CD4-positive, alpha-beta T cell treated with Interleukin-17A for 1 hour (primary cell): ENCODE results near the gene CHD9.
"Not testable (repeated sequence)": the region's sequence is repeated elsewhere in the genome, so short reads cannot be mapped to it uniquely, and the experiment has no call there.

Experiments used
- DNase-seq: peaks from one replicate; pipeline ENCODE4 v3.0.0-alpha.2; 2020

CHD9 gene

DNA sequence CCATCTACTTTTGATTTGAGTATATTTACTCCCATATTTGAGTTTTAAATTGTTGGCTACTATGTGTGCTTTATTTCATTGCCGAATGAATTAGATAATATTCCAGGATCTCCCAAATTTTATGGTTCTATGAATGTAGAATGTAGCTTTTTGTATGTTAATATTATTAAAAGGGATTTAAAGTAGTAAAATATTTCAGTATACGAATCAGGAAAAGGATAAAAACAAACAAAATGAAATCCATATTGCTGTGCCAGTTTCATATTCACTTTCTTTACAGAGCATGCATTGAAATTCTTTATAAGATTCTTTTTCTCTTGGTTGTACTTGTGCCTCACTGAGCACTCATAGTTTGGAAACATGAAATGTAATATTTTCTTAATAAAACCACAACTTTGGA lies 155.1 kb downstream of the CHD9 start:
- no peak for DNase-seq

DNA sequence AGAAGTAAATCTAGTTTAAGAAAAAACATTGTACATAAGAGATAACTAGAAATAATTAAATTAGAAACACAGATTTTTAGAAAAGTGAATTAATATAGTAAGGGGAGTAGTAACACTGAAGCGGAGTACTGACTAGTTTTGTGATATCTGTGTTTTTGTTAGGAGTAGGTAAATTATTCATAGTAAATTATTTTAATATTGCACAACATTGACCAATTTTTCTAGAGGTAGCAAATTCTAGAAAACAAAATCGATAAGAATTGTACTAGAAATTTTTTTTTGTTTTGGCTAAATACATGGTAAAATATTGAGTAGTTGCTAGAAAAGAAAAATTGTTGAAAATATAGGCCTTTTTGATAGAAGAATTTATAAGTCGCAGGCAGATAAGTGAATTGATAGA lies 156.5 kb downstream of the CHD9 start:
- DNase-seq, result no peak

GRCh38 chr16:53212893-53213223 lies 158.1 kb downstream of the CHD9 start:
- no peak for DNase-seq

- DNase-seq, result no peak
These were observed 158.8 kb downstream of the CHD9 start for GRCh38 chr16:53213542-53213941.

- DNase-seq, result peak; percentile 9
These were observed 162.0 kb downstream of the CHD9 start for GRCh38 chr16:53216798-53217197.

DNA sequence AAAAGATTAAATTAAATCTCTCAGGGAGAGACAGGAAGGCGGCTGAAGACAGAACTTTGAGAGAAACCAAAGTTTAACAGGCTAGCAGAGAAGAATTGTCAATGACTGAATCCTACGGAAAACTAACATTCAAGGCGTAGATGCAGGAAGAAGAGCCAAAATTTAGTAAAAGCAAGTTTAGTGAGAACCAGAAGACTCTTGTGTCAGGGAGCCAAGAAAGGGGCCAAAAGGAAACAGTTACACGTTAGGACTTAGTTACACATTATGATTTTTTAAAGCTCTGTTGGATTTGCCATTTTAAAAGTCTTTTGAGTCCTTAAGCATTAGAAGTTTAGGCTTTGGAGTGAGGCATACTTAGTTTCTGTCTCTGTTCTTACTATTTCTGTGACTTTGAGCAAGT lies 164.6 kb downstream of the CHD9 start:
- no peak for DNase-seq

DNA sequence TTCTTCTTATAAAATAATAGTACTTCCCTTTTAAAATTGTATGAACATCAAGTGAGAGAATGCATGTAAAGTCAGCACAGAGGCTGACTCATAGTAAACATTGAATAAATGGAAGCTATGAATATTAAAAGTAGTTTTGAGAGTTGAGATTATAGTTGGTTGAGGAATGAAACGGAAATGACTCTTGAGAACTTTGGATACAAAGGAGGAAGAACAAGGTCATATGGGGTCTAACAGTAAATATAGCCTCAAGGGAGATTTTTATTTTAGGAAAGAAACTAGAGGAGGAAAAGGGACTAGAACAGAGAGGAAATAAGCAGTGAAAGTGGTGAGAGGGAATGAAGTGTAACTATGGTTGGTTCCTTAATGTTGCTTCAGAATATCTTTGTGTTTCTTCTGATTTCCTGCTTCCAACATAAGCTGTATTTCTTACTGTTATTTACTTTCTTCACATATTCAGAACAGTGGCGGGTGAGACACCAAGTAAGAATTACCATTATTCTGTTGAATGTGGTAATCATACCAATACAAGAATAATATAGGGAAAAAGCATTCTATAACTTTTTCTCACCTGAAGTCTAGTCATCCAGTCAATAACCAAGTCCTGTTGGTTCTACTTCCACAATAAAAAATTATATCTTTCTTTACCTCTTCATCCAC lies 165.1 kb downstream of the CHD9 start:
- no peak for DNase-seq

- DNase-seq, result peak; percentile 7
These were observed 165.8 kb downstream of the CHD9 start for GRCh38 chr16:53220585-53220984.

- no peak for DNase-seq
These were observed 170.3 kb downstream of the CHD9 start for GRCh38 chr16:53224951-53225533.

DNA sequence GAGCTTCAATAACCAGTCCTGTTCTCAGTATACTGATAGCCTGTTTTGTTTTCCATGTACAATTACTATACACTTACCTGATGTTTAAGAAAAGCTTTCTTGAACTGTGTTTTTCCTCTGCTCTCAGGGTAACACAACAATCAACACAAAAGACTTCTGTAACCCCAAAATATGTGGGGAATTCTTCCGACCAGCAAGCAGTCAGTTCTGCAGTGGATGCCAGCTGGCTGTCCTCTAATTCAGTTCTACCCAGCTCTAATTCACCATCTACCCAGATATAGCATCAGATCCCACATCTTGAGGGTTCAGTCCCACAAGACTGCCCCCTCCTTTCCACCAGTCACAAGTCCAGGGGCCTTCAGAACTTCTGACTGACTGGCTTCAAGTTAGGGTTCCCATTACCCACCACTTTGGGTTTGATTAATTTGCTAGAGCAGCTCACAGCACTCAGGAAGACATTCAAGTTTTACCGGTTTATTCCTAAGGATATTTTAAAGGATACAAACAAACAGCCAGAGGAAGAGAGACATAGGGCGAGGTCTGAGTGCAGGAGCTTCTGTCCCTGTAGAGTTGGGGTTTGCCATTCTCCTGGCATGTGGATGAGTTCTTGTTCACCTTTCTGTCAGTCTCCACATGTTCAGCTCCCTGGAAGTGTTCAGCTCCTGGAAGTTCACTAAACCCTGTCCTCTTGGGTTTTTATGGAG lies 178.2 kb downstream of the CHD9 start:
- no peak for DNase-seq

DNA sequence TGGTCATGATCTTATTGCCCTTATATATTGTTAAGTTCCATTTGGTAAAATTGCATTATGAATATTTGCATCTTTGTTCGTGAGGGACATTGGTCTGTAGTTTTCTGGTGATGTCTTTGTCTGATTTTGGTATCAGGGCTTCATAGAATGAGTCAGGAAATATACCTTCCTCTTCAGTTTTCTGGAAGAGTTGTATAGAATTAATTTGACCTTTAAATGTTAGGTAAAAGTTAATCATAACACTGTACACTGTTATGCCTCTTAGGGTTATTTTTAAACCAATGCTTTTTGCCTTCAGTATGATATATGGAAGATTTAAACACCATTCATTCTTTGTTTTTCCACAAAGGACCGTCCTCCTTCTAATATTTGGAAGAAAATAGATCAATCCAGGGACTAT lies 180.0 kb downstream of the CHD9 start:
- no peak for DNase-seq

DNA sequence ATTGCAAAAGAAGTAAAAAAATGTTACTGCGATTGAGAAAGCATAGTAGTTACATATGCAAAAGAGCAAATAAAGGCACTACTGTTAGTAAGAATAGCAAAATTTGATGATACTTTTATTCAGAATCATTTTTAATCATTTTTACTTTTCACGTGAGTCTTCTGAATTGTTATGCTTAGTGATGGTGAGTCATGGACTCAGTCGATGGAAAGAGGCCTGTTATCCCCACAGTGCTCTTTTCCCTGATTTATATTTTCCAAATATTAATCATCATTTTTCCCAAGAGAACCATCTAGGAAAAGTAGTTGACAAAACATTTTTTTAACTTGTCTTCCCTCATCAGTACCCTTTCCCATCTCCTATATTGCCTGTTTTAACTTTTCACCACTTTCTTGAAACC lies 181.1 kb downstream of the CHD9 start:
- DNase-seq, result no peak

GRCh38 chr16:53249331-53249730 lies 194.5 kb downstream of the CHD9 start:
- DNase-seq, result no peak

DNA sequence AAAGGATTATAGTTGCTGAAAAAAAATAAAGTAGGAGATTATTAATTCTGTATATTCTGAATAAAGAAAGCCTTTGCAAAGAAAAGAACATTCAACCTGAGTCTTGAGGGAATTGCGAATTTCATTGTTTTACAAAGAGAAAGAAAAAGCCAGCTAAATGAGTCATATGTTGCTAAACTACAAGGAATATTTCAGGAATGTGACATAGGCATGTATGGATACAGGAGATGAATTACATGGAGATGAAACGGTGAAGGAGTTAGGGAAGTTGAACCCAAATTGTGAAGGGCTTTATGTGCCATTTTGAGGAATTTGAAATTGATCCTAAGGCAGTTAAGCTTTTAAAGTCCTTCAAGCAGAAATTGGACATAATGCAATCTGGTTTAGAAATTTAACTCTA lies 202.2 kb downstream of the CHD9 start:
- no peak for DNase-seq

DNA sequence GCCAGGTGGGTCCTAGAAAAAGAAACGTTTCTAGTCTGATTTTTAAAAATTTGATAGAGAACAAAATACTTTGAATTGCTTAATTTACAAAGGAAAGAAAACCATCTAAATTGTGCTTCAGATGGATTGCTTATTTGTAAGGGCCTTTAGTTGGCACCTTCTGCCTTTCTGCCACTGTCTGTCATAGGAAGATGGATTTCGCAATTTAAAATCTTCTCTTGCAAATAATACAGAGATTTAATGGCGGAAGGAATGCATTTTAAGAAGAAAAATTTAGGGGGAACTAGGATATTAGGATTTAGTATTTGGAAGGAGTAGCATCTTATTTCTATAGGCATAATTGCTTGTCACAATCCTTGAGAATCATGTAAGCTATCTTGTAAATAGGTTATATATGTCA lies 204.0 kb downstream of the CHD9 start:
- DNase-seq, result no peak

- DNase-seq, result no peak
These were observed 206.5 kb downstream of the CHD9 start for GRCh38 chr16:53261276-53261675.

DNA sequence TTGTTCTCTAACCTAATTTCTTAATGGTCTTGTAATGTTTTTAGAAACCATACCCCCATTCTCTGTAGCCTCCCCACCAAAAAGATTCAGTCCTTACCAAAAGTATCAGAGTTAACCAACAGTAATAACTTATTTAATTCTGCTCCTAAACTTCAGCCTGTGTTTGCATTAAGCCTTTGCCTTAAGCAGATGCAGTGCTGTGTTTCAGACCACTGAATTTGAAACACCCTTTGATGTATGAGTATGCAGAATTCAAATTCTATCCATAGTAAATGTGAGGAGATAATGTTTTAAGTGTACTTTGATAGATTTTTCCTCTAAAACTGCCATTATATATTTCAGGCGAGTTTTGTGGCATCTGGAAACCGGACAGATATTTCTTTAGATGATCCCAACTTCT lies 207.9 kb downstream of the CHD9 start:
- no peak for DNase-seq

DNA sequence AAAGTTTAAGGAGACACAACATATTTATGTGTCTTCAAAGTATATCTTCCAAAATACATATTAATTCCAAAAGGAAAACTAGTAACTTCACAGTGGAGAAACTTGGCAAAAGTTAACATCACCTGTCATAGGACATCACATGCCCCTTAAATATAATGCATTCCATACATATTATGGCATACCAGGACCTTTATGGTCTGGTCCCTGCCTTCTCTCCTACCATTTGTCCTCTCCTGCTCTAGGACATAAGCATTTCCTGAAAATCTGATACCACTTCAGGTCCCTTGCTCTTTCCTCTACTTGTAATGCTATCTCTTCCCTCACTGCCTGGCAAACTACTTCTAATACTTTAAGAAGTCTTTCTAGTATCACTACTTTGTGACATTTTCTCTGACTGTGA lies 211.4 kb downstream of the CHD9 start:
- no peak for DNase-seq

DNA sequence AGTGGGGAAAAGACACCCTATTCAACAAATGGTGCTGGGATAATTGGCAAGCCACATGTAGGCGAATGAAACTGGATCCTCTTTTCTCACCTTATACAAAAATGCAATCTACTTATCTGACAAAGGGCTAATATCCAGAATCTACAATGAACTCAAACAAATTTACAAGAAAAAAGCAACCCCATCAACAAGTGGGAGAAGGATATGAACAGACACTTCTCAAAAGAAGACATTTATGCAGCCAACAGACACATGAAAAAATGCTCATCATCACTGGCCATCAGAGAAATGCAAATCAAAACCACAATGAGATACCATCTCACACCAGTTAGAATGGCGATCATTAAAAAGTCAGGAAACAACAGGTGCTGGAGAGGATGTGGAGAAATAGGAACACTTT lies 223.7 kb downstream of the CHD9 start:
- DNase-seq, result not testable (repeated sequence)

DNA sequence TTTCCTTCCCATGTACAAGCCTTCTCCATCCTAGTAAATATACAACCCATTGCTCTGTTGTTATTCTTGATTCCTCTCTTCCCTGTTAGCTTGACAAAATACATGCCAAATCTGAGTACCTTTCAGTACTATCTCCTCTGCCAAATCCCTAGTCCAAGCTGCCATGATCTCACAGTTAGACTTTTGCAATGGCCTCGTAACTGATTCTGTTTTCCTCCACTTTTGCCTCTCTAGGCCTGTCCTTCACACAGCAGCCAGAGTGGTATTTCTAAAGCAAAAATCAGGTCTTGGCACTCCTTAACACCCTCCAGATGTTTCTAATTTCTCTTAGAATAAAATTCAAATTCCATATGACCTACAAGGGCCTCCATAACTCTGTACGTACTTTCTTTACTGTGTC lies 226.5 kb downstream of the CHD9 start:
- DNase-seq, result no peak

GRCh38 chr16:53281859-53282258 lies 227.1 kb downstream of the CHD9 start:
- no peak for DNase-seq

DNA sequence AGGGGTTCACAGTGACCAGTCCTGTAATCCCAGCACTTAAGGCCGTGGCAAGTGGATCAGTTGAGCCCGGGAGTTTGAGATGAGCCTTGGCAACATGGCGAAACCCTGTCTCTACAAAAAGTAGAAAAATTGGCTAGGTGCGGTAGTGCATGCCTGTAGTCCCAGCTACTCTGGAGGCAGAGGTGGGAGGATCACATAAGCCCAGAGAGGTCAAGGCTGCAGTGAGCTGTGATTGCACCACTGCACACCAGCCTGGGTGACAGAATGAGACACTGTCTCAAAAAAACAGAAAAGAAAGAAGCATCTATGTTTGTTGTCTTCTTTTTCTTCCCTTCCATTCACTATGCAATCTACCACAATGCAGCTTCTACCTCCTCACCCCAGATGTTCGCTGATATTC lies 227.5 kb downstream of the CHD9 start:
- DNase-seq, result no peak

DNA sequence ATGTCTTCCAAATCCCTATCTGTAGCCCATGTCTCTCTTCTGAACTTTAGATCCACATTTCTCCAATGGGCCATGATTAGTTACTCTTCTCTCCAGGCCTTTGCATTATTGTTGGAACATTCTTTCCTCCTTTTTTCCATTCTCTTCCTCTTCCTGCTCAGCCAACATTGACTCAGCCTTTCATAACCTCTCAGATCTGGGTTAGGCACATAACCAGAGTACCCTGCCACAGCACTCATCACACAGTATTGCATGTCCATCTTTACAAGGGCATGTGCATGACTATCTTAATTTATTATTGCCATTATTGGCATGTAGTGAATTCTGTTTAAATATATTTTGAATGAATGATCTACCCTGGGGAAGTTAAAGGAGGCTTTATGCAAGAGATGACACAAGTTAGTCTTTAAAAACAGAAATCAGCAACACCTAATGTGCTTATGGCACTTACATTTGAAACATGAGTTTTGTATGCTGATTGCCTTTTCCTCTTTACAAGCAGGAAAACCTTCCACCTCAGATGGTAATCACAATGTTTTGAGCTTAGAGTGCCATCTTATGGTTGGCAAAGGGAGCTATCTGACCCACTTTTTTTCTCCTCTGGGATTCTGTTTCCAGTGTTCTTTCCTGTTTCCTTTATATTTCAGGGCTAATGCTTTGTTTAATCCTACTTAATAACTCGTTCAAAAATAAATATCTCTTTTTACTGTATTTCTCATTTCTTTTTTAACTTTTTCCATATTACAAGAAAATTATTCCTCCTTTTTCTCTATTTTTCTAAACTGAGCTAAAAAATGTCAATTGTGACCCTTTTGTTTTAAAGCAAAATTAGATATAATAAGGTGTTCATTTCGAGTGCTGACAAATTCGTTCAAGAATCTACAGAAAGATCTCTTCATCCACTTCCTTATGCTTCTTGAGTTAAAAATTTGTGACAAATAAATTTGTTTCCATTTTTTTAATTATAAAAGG lies 228.5 kb downstream of the CHD9 start:
- DNase-seq, result peak; percentile 35

DNA sequence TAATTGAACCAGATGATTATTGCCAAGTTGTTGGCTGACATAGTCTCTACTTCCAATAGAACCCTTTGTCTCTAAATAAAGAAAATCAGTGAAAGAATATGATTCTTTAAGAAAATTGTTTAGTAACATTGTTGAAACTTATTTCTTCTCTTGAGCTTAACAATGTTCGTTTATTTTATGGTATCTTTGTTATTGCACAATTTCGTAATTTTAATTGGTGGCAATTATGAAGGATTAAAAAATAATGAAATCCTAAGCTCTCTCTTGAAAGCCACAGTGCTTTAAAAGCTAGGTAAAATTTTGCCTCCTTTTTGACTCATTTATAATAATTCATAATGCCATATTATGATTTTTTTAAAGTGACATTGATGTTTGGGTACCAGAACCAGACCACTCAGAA lies 230.4 kb downstream of the CHD9 start:
- no peak for DNase-seq
